A549 (cell line): Measurements from ENCODE around the gene IL10. TPM values are rescaled to one million over a fixed set of nuclear protein-coding genes. Genes with fewer than 3 reads are reported as not detected.

Experiments used
- ATAC-seq, 2 experiments: fragments of 200-7000 bp in 1 of 2; fragments of >200 bp in 1 of 2; cut with Nextera tagmentation in 1 of 2; cut with Tn5 transposase in 1 of 2; 3 replicates each; pipeline versions ENCODE4 v1.8.0 to v1.9.1; 2018 to 2020; ENCODE audit warnings: mild to moderate bottlenecking in 1 of 2, moderate library complexity in 1 of 2
- CTCF ChIA-PET: fragments of 300-600 bp; sonication (Branson Sonifier 250); formaldehyde crosslinking; extraction: SDS; loops from one replicate; lab custom pipeline; 2021; ENCODE audit warnings: antibody characterized with exemption, inconsistent platforms; lab: Yijun Ruan, JAX
- POLR2A ChIA-PET: fragments of 350-600 bp; formaldehyde crosslinking; extraction: SDS; loops from one replicate; lab custom pipeline; 2021; ENCODE audit warnings: antibody characterized with exemption, inconsistent platforms; lab: Yijun Ruan, JAX
- DNase-seq, 2 experiments: peaks; one replicate each; pipeline versions ENCODE4 v3.0.0 to v3.0.0-alpha.2; 2011 to 2016; ENCODE audit warnings: low read depth in 1 of 2, low spot score in 1 of 2
- FAIRE-seq: peaks from 2 replicates; lab custom pipeline; 2011; peaks lifted over from hg19 to GRCh38; lab: Jason Lieb, UNC
- H3K27ac ChIP-seq, 2 experiments: fragments of >200 bp; sonication (Bioruptor Twin); formaldehyde crosslinking; 3 replicates each; pipeline ENCODE4 v1.5.1; 2016 to 2017
- H3K4me1 ChIP-seq: fragments of >200 bp; sonication (Bioruptor Twin); formaldehyde crosslinking; 3 replicates; pipeline ENCODE4 v1.6.1; 2016
- H3K4me2 ChIP-seq: fragments of >200 bp; sonication (Bioruptor Twin); formaldehyde crosslinking; 3 replicates; pipeline ENCODE4 v1.6.1; 2016
- H3K4me3 ChIP-seq: fragments of >200 bp; sonication (Bioruptor Twin); formaldehyde crosslinking; 3 replicates; pipeline ENCODE4 v1.5.1; 2016
- H3K9me3 ChIP-seq: fragments of >200 bp; sonication (Bioruptor Twin); formaldehyde crosslinking; 3 replicates; pipeline ENCODE4 v1.6.1; 2016
- EP300 ChIP-seq, 2 experiments: fragments of >200 bp; sonication (Bioruptor Twin); formaldehyde crosslinking; IDR thresholded peaks; 2 replicates in 1 of 2; 3 replicates in 1 of 2; pipeline ENCODE4 v1.6.1; 2016 to 2017
- FOXS1 ChIP-seq: fragments of 250-450 bp; sonication (Bioruptor Pico); IDR thresholded peaks from 2 replicates; pipeline ENCODE4 v1.5.0; 2020; ENCODE audit warnings: mild to moderate bottlenecking, moderate library complexity
- KDM5A ChIP-seq: fragments of 200-600 bp; sonication (generic); IDR thresholded peaks from 2 replicates; pipeline ENCODE4 v1.6.1; 2016; ENCODE audit warnings: antibody characterized with exemption, mild to moderate bottlenecking
- NFE2L2 ChIP-seq: fragments of 150-350 bp; conservative IDR thresholded peaks from 2 replicates; pipeline ENCODE4 v1.6.1; 2014; ENCODE audit warnings: low read length
- NR3C1 ChIP-seq: fragments of >200 bp; sonication (Bioruptor Twin); formaldehyde crosslinking; IDR thresholded peaks from 3 replicates; pipeline ENCODE4 v1.6.1; 2017
- POLR2A ChIP-seq: IDR thresholded peaks from 2 replicates; pipeline ENCODE4 v1.6.1; 2012; ENCODE audit warnings: mild to moderate bottlenecking, low read length
- POLR2AphosphoS2 ChIP-seq: conservative IDR thresholded peaks from 2 replicates; pipeline ENCODE4 v1.6.1; 2012; ENCODE audit warnings: low read length, improper control_type of control experiment, inconsistent platforms
- RARB ChIP-seq: fragments of 250-450 bp; sonication (Bioruptor Pico); IDR thresholded peaks from 2 replicates; pipeline ENCODE4 v1.8.0; 2021; ENCODE audit warnings: mild to moderate bottlenecking, moderate library complexity
- RFX5 ChIP-seq: fragments of 450-650 bp; IDR thresholded peaks from 2 replicates; pipeline ENCODE4 v1.7.1; 2014; ENCODE audit warnings: antibody characterized with exemption, mild to moderate bottlenecking, moderate library complexity
- SMC3 ChIP-seq: fragments of >200 bp; sonication (Bioruptor Twin); formaldehyde crosslinking; IDR thresholded peaks from 3 replicates; pipeline ENCODE4 v1.6.1; 2018; ENCODE audit warnings: inconsistent platforms
- SREBF2 ChIP-seq: fragments of 450-650 bp; IDR thresholded peaks from 2 replicates; pipeline ENCODE4 v1.6.1; 2014; ENCODE audit warnings: mild to moderate bottlenecking, moderate library complexity
- ZNF302 ChIP-seq: fragments of 250-450 bp; sonication (Bioruptor Pico); IDR thresholded peaks from 2 replicates; pipeline ENCODE4 v1.9.0; 2021; ENCODE audit warnings: inconsistent platforms, mild to moderate bottlenecking, moderate library complexity
- ZSCAN20 ChIP-seq: fragments of 250-450 bp; sonication (Bioruptor Pico); IDR thresholded peaks from 2 replicates; pipeline ENCODE4 v1.8.0; 2022; ENCODE audit warnings: mild to moderate bottlenecking, moderate library complexity
- WGBS: methylation state at CpG from one replicate; pipeline ENCODE4 v1.1.6; 2017; ENCODE audit errors: missing lambda C conversion rate; 5-methylcytosine and 5-hydroxymethylcytosine counted together
- polyA plus RNA-seq, 4 experiments: library from polyadenylated mRNA; depleted of rRNA in 3 of 4; stranded (reverse); fragments of >200 nt; fragmentation: RNase III in 1 of 4; extraction: RNeasy Plus Mini Kit Qiagen cat#74134 plus additional on column Dnase treatment in 1 of 4; gene quantifications; 2 replicates in 3 of 4; 3 replicates in 1 of 4; pipeline ENCODE4 v1.2.3, GENCODE V29; 2011 to 2017
- TF ChIP-seq, protein P1 (sequence below): fragments of 250-450 bp; sonication (Bioruptor Pico); IDR thresholded peaks from 2 replicates; pipeline ENCODE4 v1.5.0; 2020; ENCODE audit warnings: low read depth, mild to moderate bottlenecking, moderate library complexity
- TF ChIP-seq, protein P2 (sequence below): fragments of 150-350 bp; IDR thresholded peaks from 2 replicates; pipeline ENCODE4 v1.6.1; 2014; ENCODE audit warnings: low read depth, mild to moderate bottlenecking, low read length
- TF ChIP-seq, protein P3 (sequence below): fragments of 200-600 bp; sonication (generic); IDR thresholded peaks from 2 replicates; pipeline ENCODE4 v1.6.1; 2016; ENCODE audit warnings: antibody characterized with exemption, mild to moderate bottlenecking, moderate library complexity
- TF ChIP-seq, protein P4 (sequence below): fragments of 450-650 bp; IDR thresholded peaks from 2 replicates; pipeline ENCODE4 v1.6.1; 2014; ENCODE audit warnings: antibody characterized with exemption
- TF ChIP-seq, protein P5 (sequence below): fragments of >200 bp; sonication (Bioruptor Twin); formaldehyde crosslinking; IDR thresholded peaks from 2 replicates; pipeline ENCODE4 v1.6.1; 2016
- TF ChIP-seq, protein P6 (sequence below): fragments of >200 bp; sonication (Bioruptor Twin); formaldehyde crosslinking; IDR thresholded peaks from 3 replicates; pipeline ENCODE4 v1.5.1; 2016

Gene IL10
- polyA plus RNA-seq, 2 of the 4 experiments (the other 2 are of a cell fraction): not detected

DNA sequence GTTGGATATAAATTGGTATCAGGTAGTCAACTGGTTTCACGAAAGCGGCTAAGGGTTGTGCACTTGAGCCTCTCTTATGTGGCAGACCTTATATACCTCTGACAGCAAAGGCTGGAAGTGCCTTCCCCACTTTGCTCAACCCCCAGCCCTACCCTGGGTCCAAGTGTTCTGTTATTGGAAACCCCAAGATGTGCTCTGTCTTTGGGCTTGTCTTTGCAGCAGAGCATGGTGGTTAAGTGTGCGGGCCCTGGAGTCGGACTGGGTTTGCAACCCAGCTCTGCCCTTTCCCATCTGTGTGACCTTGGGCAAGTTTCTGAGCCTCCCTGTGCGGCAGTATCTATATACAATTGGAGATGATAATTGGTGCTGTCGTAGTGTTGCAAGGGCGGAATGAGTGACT is 11.2 kb upstream of the IL10 start (continued):
- TF ChIP-seq RFX5 (no peak), ZNF302 (CRISPR knock-in tag) (no peak), KDM5A (no peak), POLR2AphosphoS2 (no peak)
- TF ChIP-seq, protein P1, sequence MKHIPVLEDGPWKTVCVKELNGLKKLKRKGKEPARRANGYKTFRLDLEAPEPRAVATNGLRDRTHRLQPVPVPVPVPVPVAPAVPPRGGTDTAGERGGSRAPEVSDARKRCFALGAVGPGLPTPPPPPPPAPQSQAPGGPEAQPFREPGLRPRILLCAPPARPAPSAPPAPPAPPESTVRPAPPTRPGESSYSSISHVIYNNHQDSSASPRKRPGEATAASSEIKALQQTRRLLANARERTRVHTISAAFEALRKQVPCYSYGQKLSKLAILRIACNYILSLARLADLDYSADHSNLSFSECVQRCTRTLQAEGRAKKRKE (CRISPR knock-in tag): no peak
- TF ChIP-seq, protein P2, sequence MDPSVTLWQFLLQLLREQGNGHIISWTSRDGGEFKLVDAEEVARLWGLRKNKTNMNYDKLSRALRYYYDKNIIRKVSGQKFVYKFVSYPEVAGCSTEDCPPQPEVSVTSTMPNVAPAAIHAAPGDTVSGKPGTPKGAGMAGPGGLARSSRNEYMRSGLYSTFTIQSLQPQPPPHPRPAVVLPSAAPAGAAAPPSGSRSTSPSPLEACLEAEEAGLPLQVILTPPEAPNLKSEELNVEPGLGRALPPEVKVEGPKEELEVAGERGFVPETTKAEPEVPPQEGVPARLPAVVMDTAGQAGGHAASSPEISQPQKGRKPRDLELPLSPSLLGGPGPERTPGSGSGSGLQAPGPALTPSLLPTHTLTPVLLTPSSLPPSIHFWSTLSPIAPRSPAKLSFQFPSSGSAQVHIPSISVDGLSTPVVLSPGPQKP: no peak

DNA sequence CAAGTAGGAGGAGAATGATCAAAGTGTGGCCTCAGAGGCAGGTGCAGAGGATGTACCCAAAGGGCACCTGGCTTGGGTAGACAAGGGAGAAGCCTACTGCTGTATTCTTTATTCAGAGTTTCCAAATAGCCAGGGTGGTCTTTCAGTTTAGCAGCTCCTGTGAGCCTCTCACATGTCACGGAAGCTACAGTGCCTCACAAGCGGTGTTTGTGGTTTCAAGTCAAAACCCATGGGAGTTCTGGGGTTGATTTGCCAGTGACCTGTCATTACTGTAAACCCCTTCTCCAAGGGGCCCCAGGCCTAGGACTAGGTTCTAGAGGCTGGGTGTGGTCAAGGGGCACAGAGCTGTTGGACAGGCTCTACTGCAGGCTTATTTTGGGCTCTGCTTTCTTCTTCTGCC is 10.2 kb upstream of the IL10 start:
- POLR2A ChIA-PET: no interaction called here
- no peak for FAIRE-seq

More for the DNA sequence above, 10.2 kb upstream of the IL10 start:
- Histone ChIP-seq H3K4me2 (no peak overlapping the region), H3K27ac (no peak overlapping the region), H3K4me3 (no peak overlapping the region)
- CTCF ChIA-PET: interaction anchor here (1.1 kb wide), 1 partner anchor 16 kb away, joined by 4 read pairs; no protein-coding TSS in a partner anchor
- DNase-seq (no peak), ATAC-seq (no peak)
- 100% methylated on average over 2 of the region's 2 CpGs for WGBS
- TF ChIP-seq SMC3: no peak
- no peak for TF ChIP-seq RARB
- no peak for TF ChIP-seq NFE2L2
- no peak for TF ChIP-seq ZSCAN20 (CRISPR knock-in tag)
- TF ChIP-seq, protein P3, sequence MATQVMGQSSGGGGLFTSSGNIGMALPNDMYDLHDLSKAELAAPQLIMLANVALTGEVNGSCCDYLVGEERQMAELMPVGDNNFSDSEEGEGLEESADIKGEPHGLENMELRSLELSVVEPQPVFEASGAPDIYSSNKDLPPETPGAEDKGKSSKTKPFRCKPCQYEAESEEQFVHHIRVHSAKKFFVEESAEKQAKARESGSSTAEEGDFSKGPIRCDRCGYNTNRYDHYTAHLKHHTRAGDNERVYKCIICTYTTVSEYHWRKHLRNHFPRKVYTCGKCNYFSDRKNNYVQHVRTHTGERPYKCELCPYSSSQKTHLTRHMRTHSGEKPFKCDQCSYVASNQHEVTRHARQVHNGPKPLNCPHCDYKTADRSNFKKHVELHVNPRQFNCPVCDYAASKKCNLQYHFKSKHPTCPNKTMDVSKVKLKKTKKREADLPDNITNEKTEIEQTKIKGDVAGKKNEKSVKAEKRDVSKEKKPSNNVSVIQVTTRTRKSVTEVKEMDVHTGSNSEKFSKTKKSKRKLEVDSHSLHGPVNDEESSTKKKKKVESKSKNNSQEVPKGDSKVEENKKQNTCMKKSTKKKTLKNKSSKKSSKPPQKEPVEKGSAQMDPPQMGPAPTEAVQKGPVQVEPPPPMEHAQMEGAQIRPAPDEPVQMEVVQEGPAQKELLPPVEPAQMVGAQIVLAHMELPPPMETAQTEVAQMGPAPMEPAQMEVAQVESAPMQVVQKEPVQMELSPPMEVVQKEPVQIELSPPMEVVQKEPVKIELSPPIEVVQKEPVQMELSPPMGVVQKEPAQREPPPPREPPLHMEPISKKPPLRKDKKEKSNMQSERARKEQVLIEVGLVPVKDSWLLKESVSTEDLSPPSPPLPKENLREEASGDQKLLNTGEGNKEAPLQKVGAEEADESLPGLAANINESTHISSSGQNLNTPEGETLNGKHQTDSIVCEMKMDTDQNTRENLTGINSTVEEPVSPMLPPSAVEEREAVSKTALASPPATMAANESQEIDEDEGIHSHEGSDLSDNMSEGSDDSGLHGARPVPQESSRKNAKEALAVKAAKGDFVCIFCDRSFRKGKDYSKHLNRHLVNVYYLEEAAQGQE: no peak
- no peak for TF ChIP-seq POLR2A
- TF ChIP-seq EP300 (IDR thresholded peaks at IDR 0.05): no peak
- no peak for TF ChIP-seq KDM5A
- no peak for TF ChIP-seq NR3C1
- TF ChIP-seq, protein P4, sequence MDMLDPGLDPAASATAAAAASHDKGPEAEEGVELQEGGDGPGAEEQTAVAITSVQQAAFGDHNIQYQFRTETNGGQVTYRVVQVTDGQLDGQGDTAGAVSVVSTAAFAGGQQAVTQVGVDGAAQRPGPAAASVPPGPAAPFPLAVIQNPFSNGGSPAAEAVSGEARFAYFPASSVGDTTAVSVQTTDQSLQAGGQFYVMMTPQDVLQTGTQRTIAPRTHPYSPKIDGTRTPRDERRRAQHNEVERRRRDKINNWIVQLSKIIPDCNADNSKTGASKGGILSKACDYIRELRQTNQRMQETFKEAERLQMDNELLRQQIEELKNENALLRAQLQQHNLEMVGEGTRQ: no peak
- no peak for TF ChIP-seq FOXS1 (CRISPR knock-in tag)
- TF ChIP-seq, protein P5, sequence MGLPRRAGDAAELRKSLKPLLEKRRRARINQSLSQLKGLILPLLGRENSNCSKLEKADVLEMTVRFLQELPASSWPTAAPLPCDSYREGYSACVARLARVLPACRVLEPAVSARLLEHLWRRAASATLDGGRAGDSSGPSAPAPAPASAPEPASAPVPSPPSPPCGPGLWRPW: no peak
- no peak for TF ChIP-seq ZNF302 (CRISPR knock-in tag)
- TF ChIP-seq, protein P6, sequence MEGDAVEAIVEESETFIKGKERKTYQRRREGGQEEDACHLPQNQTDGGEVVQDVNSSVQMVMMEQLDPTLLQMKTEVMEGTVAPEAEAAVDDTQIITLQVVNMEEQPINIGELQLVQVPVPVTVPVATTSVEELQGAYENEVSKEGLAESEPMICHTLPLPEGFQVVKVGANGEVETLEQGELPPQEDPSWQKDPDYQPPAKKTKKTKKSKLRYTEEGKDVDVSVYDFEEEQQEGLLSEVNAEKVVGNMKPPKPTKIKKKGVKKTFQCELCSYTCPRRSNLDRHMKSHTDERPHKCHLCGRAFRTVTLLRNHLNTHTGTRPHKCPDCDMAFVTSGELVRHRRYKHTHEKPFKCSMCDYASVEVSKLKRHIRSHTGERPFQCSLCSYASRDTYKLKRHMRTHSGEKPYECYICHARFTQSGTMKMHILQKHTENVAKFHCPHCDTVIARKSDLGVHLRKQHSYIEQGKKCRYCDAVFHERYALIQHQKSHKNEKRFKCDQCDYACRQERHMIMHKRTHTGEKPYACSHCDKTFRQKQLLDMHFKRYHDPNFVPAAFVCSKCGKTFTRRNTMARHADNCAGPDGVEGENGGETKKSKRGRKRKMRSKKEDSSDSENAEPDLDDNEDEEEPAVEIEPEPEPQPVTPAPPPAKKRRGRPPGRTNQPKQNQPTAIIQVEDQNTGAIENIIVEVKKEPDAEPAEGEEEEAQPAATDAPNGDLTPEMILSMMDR: no peak
- TF ChIP-seq SREBF2: no peak
- TF ChIP-seq, all 56 proteins: peak for 0
- Histone ChIP-seq H3K4me1 (no peaks in the 10 kb centered on the region), H3K9me3 (no peaks in the 10 kb centered on the region)
